Measurements from ENCODE around the gene TGFBR3.

TGFBR3 gene

GRCh38 chr1:91806769-91807700 lies 78.9 kb downstream of the TGFBR3 start (continued):
- TF ChIP-seq, protein P1, sequence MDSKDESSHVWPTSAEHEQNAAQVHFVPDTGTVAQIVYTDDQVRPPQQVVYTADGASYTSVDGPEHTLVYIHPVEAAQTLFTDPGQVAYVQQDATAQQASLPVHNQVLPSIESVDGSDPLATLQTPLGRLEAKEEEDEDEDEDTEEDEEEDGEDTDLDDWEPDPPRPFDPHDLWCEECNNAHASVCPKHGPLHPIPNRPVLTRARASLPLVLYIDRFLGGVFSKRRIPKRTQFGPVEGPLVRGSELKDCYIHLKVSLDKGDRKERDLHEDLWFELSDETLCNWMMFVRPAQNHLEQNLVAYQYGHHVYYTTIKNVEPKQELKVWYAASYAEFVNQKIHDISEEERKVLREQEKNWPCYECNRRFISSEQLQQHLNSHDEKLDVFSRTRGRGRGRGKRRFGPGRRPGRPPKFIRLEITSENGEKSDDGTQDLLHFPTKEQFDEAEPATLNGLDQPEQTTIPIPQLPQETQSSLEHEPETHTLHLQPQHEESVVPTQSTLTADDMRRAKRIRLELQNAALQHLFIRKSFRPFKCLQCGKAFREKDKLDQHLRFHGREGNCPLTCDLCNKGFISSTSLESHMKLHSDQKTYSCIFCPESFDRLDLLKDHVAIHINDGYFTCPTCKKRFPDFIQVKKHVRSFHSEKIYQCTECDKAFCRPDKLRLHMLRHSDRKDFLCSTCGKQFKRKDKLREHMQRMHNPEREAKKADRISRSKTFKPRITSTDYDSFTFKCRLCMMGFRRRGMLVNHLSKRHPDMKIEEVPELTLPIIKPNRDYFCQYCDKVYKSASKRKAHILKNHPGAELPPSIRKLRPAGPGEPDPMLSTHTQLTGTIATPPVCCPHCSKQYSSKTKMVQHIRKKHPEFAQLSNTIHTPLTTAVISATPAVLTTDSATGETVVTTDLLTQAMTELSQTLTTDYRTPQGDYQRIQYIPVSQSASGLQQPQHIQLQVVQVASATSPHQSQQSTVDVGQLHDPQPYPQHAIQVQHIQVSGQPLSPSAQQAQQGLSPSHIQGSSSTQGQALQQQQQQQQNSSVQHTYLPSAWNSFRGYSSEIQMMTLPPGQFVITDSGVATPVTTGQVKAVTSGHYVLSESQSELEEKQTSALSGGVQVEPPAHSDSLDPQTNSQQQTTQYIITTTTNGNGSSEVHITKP (tag by site-specific recombination; IDR thresholded peaks at IDR 0.05): peak; percentile 98
- TF ChIP-seq ZNF2 (tag by site-specific recombination; IDR thresholded peaks at IDR 0.05) (peak; percentile 22; the same call in 1 of the 2 replicates), ZBTB20 (tag by site-specific recombination; IDR thresholded peaks at IDR 0.05) (no peak), ZNF561 (tag by site-specific recombination; IDR thresholded peaks at IDR 0.05; ENCODE audit: borderline replicate concordance) (peak; percentile 26), KLF1 (tag by site-specific recombination; IDR thresholded peaks at IDR 0.05) (no peak), KLF16 (tag by site-specific recombination; IDR thresholded peaks at IDR 0.05) (0 out of 2 replicates have a peak, but pooled peaks have one; percentile 13), ZNF324 (tag by site-specific recombination; IDR thresholded peaks at IDR 0.05) (no peak), KLF7 (tag by site-specific recombination; IDR thresholded peaks at IDR 0.05; ENCODE audit: borderline replicate concordance) (no peak), SP7 (tag by site-specific recombination; IDR thresholded peaks at IDR 0.05) (0 out of 2 replicates have a peak, but pooled peaks have one; percentile 20), GLIS1 (tag by site-specific recombination; IDR thresholded peaks at IDR 0.05) (peak; percentile 40; the same call in 1 of the 2 replicates), ZNF549 (tag by site-specific recombination; IDR thresholded peaks at IDR 0.05) (peak; percentile 69), SP2 (tag by site-specific recombination; IDR thresholded peaks at IDR 0.05) (peak; percentile 31; the same call in 1 of the 2 replicates), ZNF140 (tag by site-specific recombination; IDR thresholded peaks at IDR 0.05) (no peak), ZNF335 (tag by site-specific recombination; conservative IDR thresholded peaks at IDR 0.05) (peak; percentile 33; the same call in 1 of the 2 replicates), ZNF624 (tag by site-specific recombination; IDR thresholded peaks at IDR 0.05) (no peak), ZNF157 (tag by site-specific recombination; IDR thresholded peaks at IDR 0.05) (no peak)
- TF ChIP-seq, protein P2, sequence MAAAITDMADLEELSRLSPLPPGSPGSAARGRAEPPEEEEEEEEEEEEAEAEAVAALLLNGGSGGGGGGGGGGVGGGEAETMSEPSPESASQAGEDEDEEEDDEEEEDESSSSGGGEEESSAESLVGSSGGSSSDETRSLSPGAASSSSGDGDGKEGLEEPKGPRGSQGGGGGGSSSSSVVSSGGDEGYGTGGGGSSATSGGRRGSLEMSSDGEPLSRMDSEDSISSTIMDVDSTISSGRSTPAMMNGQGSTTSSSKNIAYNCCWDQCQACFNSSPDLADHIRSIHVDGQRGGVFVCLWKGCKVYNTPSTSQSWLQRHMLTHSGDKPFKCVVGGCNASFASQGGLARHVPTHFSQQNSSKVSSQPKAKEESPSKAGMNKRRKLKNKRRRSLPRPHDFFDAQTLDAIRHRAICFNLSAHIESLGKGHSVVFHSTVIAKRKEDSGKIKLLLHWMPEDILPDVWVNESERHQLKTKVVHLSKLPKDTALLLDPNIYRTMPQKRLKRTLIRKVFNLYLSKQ (tag by site-specific recombination; IDR thresholded peaks at IDR 0.05; ENCODE audit: borderline replicate concordance): no peak
- TF ChIP-seq, protein P3, sequence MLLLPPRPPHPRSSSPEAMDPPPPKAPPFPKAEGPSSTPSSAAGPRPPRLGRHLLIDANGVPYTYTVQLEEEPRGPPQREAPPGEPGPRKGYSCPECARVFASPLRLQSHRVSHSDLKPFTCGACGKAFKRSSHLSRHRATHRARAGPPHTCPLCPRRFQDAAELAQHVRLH (tag by site-specific recombination; IDR thresholded peaks at IDR 0.05): 0 out of 2 replicates have a peak, but pooled peaks have one; percentile 42
- TF ChIP-seq, protein P4, sequence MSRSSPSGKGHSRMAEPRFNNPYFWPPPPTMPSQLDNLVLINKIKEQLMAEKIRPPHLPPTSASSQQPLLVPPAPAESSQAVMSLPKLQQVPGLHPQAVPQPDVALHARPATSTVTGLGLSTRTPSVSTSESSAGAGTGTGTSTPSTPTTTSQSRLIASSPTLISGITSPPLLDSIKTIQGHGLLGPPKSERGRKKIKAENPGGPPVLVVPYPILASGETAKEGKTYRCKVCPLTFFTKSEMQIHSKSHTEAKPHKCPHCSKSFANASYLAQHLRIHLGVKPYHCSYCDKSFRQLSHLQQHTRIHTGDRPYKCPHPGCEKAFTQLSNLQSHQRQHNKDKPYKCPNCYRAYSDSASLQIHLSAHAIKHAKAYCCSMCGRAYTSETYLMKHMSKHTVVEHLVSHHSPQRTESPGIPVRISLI (tag by site-specific recombination; IDR thresholded peaks at IDR 0.05): peak; percentile 98
